Erythroblast (primary cell): ENCODE data around the gene PAX2.

Source experiments
- GATA1 ChIP-seq: IDR thresholded peaks from 2 replicates; pipeline ENCODE4 v1.6.1; 2011; ENCODE audit warnings: low read depth, mild to moderate bottlenecking, control low read depth, low read length, moderate library complexity
- POLR2A ChIP-seq: IDR thresholded peaks from 2 replicates; pipeline ENCODE4 v1.6.1; 2011; ENCODE audit warnings: mild to moderate bottlenecking, low read length

DNA sequence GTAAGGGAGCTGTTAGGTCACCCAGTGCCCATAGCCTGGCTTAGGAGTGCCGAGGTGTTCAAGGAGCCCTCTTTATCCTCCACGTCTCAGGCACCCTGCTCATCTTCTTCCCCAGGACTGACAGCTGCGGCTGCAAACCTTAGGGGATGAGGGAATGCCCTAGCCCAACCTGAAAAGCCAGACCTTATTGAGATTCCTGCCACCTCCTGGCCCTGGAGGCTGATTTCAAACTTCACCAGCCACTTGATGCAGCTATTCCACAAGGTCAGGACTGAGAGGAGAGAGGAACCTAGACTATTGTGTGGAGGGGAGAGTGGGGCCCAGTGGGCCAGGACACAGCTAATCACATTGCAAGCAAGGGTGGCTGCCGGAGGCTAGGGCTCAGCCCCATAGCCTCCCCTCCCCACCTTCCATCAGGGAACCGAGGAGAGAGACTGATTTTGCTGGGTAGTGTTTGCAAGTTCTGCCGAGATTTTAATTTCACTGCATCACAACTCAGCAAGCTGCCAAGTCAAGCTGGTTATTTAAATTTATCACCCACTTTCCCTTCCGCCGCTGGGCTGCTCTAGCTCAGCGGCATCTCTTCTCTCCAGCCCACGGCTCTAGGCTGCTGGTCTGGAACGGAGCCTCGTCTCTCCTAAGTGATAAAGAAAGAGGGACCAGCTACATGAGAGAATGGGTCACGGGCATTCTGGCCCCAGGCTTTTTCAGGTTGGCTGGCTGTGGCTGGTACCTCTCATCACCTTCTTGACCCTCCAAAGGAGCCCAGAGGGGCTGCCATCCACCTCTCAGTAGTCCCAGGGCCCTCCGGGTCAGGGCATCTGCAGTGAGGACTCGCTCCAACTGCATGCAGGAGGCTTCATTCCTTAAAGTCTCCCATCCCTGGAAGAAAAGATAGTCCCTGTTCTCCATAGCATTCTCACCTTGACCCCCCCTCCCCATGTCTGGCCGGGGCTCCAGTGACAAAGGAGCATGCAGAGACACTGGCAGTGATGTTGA lies 66.7 kb downstream of the PAX2 start:
- TF ChIP-seq POLR2A (no peak), GATA1 (no peak)
